ENCODE results near the gene DNAJC5.

DNA sequence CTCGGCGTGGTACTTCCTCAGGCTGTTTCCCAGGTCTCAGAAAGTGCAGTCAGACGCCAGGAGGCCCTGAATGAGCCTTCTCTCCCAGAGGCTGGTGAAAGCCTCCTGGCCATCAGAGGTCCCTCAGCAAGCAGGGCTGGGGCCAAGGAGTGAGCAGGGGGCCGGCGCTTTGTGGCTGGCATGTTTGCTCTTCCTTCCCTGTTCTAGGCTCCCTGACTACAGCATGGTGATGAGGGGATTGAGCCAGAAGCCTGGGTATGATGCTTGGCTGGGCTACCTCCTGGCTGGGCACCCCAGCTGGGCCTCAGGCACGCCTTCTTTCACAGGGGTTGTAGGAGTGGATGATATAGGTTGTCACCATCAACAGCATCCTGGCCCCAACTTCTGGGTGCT lies 11.7 kb upstream of the DNAJC5 start:
- TF ChIP-seq, protein P1, sequence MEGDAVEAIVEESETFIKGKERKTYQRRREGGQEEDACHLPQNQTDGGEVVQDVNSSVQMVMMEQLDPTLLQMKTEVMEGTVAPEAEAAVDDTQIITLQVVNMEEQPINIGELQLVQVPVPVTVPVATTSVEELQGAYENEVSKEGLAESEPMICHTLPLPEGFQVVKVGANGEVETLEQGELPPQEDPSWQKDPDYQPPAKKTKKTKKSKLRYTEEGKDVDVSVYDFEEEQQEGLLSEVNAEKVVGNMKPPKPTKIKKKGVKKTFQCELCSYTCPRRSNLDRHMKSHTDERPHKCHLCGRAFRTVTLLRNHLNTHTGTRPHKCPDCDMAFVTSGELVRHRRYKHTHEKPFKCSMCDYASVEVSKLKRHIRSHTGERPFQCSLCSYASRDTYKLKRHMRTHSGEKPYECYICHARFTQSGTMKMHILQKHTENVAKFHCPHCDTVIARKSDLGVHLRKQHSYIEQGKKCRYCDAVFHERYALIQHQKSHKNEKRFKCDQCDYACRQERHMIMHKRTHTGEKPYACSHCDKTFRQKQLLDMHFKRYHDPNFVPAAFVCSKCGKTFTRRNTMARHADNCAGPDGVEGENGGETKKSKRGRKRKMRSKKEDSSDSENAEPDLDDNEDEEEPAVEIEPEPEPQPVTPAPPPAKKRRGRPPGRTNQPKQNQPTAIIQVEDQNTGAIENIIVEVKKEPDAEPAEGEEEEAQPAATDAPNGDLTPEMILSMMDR (conservative IDR thresholded peaks at IDR 0.05; ENCODE audit: low read length): no peak
- TF ChIP-seq EZH2phosphoT487 (IDR thresholded peaks at IDR 0.05; ENCODE audit: borderline replicate concordance): no peak
